CD4-positive, alpha-beta T cell treated with Interleukin-1 beta for 1 hour (primary cell): Measurements from ENCODE around the gene MYBBP1A.

Experiments used
- DNase-seq, 2 donors: peaks; one replicate each; pipeline ENCODE4 v3.0.0-alpha.2; 2020 to 2022

MYBBP1A gene

DNA sequence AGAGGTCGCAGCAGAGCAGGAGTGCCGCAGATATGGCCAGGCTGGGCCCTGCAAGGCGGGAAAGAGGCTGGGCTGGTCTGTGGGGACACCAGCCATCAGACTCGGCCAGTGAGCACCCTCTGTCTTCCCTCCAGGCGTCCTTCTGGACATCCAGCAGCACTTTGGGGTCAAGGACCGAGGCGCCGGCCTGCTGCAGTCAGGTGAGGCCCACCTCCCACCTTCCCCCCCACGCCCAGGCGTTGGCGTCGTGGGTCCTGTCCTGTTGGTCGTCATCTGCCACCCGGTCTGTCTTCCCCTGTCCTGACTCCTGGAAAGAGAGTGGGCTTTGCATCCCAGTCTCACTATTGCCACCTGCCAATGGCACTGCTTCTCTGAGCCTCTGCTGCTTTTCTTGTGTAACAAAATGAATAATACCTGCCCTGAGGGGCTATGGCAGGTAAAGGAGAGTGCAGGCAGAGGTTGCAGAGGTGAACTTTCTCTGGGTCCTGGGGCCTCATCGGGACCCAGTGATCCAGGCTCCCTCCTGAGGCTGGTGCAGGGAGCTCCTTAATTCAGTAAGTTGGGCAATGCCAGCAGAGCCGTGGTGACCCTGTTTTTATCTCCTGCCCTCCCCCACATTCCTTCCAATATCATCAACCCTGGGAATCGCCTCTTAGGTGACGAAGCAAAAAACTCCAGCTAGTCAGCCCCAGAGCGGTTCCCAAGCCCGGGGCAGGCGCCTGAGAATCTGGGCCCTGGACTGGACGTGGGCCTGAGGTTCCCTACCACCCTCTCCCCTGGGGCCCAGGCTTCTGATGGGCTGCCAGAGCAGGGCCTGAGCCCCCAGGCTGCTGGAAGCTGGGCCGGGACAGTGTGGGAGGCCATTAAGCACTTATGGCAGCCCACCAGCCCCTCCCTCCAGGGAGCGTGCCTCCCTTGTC is 41.8 kb downstream of the MYBBP1A start:
- DNase-seq = no peak

- DNase-seq = no peak
Observed at GRCh38 chr17:4512156-4513112, 42.8 kb downstream of the MYBBP1A start.

- no peak for DNase-seq
Observed at GRCh38 chr17:4511199-4511932, 43.8 kb downstream of the MYBBP1A start.

GRCh38 chr17:4510618-4510941 is 44.6 kb downstream of the MYBBP1A start:
- DNase-seq = no peak

GRCh38 chr17:4509923-4510617 is 45.1 kb downstream of the MYBBP1A start:
- DNase-seq = no peak

DNA sequence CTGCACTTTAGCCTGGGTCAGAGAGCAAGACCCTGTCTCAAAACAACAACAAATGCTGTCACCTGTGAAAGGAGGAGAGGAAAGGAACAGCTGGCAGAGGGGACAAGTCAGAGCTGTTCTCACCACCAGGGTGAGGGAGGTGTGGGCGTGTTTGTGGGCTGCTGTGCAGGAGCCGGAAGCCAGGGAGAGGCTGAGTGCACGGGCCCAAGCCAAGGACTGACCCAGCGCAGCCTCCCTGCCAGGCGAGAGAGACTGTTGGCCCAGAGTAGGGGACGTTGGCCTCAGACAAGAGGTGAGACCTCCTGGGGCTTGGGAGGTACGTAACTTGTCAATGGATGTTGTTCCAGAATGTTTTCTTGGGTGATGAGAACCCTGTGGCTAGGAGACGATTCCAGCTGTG is 45.8 kb downstream of the MYBBP1A start:
- no peak for DNase-seq

- DNase-seq = no peak
Observed at GRCh38 chr17:4508207-4508606, 47.0 kb downstream of the MYBBP1A start.

- DNase-seq = no peak
Observed at GRCh38 chr17:4507361-4508111, 47.6 kb downstream of the MYBBP1A start.

GRCh38 chr17:4506892-4507291 is 48.3 kb downstream of the MYBBP1A start:
- DNase-seq = no peak

GRCh38 chr17:4506175-4506813 is 48.9 kb downstream of the MYBBP1A start:
- DNase-seq = no peak

DNA sequence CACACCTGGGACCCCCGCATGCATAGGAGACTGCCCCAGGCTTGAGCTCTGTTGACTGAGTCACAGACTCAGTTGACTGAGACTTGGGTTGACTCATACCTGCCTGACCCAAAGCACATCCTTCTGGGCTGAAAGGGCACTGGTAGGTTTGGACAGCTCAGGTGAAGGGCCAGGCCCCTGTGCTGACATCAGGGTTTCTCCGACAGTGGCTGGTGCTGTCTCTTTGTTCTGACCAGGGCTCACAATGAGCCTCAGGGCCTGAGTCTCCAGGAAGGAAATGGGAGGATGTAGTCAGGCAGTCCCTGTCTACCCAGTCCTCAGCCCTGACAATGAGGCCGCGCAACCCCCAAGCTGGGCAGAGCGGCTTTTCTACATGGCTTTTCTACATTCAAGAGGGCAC is 50.0 kb downstream of the MYBBP1A start:
- DNase-seq = no peak

DNA sequence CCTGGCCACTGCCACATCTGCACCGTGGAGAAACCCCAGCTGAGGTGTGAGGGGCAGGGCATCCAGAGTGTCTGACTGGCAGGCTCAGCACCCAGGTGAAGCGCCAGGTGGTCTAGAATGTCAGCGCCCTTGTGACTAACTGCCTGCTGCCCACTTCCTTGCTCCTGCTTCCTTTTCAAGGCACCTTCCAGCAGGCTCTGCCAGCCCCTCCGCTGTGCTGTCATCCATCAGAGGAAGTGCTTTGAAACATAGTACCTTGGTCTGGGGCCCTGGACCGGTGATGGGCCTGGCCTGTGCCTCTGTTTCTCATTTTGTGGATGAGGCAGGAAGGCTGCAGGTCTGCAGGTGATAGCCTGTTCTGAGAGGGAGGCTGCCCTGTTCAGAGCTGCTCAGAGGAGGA is 51.0 kb downstream of the MYBBP1A start:
- no peak for DNase-seq

DNA sequence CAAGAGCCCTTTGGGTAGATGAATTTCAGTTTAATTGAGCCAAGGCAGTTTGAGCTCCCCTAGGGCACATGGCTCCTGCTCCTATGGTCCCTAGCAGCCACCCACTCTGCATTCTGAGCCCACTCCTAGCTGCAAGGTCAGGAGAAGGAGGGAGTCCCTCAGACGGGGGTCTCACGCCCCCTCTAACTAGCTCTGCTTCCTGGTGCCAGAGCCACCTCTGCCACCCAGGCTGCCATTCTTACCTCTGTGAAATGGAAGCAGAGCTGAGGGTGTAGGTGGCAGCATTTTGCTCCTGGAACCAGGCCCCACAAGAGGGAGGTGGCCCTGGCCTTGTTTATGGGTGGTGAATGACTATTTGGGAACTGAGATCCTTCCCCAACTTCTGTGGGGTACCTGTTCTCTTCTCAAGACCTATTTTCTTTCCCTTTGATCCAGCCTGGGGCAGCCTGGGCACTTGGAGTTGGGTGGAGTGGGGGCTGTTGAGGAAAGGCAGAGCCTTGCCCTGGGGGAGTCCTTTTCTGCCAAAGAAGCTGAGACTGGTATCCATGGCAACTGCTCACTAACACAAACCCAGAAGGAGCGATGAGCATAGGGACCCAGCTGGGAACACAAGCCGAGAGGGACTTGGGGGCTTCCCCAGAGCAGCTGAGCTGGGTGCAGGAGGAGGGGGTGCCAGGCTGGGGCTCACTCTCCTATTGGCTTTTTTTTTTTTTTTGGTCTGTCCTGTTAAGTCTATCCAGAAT is 51.7 kb downstream of the MYBBP1A start:
- DNase-seq = no peak

DNA sequence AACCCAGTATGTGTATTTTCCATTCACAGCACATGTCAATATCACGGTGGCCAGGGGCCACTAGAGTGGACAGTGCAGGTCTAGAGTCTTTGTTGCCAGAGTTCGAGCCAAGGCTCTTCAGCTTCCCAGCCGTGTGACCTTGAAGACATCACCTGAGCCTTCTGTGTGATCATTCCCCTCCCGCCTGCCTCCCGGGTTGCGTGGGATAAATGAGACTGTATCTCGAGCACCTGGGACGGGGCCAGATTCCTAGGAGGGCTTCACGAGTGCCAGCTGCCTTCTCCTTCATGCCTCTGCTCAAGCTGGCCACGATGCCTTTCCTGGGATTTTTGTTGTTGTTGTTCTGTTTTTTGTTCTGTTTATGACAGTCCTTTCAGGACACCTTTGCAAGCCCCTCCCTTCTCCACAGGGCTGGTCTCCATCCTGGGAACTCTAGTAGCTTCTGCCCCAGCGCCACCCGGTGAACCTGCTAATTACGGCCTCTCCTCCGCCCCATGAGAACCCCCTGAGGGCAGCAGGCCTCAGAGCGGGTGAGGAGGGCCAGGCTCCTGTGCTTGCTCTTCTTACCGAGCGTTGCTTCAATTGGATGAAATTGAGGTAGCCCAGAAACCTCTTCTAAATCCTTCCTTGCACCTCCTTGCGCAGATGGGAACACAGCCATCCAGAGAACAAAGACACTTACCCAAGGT is 52.6 kb downstream of the MYBBP1A start:
- DNase-seq = no peak

DNA sequence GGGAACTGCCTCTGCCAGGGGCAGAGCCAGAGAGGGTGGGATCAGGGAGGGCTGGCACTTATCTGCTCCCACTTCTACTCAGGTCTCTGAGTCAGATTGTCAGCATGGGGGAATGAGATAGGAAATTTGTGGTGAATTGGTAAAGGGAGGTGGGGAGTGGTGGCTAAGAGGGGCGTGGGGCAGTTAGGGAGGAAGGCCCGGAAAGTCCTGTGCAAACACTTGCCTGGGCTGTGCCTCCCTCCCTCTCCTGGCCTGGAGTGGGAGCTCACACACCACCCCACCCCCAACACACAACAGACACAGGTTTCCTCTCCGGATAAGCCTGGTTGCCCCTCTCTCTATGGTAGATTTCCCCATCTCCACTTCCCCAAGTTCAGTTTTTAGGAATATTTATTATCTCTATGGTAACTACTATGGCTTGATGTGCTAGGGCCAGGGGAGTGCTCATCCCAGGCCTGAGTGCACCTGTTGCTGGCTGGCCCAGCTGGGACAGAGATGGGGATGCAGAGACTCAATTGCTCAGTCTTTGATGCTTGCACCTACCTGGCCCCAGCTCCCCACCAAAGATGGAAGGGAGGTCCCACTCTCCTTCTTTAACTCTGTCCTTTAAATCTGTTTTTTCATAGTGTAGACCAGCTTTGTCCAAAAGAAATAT is 53.8 kb downstream of the MYBBP1A start:
- no peak for DNase-seq

- no peak for DNase-seq
Observed at GRCh38 chr17:4500191-4500571, 55.0 kb downstream of the MYBBP1A start.

DNA sequence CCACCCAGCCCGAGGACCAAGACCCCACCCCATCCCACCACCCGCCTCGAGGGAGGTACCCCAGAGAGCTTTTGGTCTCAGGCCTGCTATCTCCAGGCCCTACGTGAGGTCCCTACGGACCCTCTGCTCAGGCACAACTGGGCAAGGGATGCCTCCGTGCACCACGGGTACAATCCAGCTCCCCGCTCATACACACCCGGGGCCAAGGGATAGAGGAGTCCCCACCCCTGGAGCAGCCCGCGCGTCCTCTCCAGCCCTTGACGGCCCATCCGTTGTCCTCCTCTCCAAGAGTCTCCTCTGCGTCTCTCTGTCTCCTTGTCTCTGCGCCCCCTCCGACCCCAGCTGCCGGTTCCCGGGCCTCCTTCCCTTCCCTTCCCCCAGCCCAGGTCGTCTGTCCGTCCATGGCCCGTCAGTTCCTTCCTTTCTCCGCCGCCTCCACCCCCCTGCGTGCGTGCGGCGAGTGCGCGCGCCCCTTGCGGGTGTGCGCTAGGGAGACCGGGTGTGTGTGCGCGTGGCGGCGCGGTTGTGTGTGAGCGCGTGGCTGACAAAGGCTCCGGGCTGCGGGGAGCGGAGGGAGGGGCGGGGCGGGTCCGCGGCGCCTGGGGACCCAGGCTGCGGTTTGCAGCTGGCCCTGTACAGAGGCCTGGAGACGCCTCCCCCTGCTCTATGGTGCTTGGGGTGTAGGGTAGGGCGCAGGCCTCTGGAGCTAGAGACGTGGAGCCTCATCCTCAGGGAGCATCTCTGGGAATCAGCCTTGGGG is 55.6 kb downstream of the MYBBP1A start:
- peak; percentile 15 to 43 for DNase-seq
